GM18505 (cell line): ENCODE results near the gene IGLON5.

Experiments
- ATAC-seq: cut with Tn5 transposase; IDR thresholded peaks from one replicate; pipeline ENCODE4 v1.9.1; 2021; ENCODE audit not compliant: unreplicated experiment
- POLR2A ChIP-seq: IDR thresholded peaks from 4 replicates; pipeline ENCODE4 v1.6.1; 2011; ENCODE audit warnings: borderline replicate concordance; ENCODE audit not compliant: insufficient read depth, insufficient read length; ENCODE audit errors: extremely low read depth

IGLON5 gene

DNA sequence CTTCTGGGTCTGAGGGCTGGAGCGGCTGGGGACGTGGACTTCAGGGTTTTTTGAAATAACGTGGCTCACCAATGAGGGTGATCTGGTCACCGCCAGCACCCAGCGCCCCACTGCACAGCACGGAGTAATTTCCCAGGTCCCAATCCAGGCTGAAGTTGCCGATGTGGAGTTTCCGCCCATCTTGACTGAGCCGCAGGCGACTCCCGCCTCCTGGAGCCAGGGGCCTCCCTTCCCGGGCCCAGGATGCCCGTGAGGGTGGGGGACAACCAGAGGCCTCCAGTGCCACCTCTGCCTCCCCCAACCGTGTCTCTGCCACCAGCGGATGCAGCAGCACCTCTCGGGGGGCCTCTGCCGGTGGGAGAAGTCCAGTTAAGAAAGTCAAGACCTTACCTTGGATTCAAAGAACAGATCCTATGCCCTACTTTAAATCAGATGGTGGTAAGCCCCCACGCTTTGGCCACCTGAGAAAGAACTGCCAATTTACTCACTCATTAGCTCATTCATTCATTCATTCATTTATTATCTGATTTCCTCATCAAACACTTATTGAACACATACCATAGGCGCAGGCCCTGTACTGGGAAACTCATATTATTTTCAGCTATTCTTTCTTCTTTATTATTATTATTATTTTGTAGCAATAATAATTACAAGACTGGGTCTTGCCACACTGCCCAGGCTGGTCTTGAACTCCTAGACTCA is 26.6 kb downstream of the IGLON5 start:
- TF ChIP-seq POLR2A, result no peak

DNA sequence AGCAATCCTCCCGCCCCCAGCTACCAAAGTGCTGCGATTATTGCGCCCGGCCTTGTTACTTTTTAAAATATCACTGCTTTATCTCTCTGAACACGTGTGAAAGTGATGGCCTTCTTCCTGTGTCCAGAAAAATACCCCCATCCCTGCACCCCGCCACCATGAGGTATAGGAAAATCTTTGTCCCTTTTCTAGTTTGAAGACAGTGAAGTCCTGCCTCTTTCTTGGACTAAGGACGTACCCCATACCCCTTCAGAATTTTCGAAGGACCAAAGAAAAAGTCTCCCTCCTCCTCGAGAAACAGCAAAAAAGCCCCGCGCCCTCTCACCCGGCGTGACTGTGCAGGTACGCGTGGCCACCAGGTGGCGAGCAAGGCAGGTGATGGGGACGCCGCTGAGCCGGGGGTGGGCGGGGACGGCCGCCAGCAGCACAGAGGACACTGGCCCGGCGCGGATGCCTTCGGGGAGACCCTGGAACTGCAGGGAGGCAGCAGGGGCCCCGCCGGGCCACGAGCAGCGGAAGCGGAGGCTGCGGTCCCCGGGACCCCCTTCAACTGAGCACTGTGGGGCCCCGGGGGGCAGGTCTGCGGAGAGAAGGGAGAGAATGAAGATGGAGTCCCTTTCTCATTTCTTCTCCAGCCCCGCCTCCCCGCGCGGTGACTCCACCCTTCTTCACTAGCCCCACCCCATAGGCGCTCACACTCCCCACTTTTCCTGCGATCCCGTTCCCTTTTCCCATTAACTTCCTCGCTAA is 27.3 kb downstream of the IGLON5 start:
- peak; percentile 52 for ATAC-seq

More for the DNA sequence above, 26.6 kb downstream of the IGLON5 start:
- no peak for ATAC-seq

DNA sequence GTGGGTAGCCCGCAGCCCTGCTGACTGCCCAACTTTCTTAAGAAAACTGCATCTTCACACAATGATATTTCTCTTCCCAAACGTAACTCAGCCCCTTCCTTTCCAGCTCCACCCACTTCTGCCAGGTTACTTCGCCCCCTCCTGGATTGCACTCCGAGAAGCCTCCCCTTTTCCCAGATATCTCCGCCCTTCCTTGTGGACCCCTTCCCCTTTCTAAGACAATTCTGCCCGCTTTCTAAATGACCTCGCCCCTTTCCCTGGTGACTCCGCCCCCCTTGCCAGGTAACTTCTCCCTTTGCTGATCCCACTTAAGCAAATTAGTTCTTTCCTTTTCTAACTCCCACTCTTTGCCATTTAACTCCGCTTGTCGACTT is 27.9 kb downstream of the IGLON5 start:
- TF ChIP-seq POLR2A, result no peak
- ATAC-seq, result peak; percentile 3

More for the DNA sequence above, 27.3 kb downstream of the IGLON5 start:
- TF ChIP-seq POLR2A, result no peak

DNA sequence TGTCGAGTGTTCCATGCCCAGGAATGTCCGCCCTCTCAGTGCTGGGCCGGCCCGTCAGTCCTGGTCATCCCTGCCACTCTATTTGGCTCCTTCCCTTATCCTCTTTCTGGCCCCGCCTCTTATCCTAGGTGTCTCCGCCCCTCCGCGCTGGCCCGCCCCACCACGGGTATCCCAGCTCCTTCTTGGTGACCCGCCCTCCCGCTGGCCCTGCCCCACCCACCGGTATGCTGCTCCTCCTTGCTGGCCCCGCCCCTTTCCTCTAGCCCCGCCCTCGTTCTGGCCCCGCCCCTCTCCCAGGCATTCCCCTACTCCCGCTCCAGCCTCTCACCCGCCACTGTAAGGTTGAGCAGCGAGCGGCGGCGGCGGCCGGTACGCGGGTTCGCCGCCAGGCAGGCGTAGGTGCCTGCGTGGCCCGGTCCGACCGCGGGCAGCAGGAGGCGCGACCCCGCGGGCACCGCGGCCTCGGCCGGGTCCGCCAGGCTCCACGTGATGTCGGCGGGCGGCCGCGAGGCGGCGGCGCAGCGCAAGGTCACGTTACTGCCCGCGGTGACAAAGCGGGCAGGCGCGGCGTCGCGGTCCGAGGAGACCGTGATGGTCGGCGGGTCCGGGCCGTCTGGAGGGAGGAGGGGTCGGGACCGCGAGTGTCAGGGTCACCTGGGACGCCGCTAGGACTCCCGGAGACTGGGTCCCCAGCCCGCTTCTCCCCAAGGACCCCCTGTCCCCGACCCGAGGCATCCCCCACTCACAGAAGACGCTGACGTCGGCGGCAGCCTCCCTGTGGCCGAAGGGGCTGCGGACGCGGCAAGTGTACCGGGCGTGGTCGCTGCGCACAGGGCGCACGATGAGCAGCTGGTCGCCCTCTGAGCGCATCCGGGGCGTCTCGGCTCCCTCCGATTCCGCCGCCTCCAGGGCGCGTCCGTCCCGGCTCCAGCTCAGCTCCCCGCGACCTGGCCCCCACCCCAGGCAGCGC is 28.5 kb downstream of the IGLON5 start:
- peak; percentile 51 for ATAC-seq
- TF ChIP-seq POLR2A, result peak; percentile 67

DNA sequence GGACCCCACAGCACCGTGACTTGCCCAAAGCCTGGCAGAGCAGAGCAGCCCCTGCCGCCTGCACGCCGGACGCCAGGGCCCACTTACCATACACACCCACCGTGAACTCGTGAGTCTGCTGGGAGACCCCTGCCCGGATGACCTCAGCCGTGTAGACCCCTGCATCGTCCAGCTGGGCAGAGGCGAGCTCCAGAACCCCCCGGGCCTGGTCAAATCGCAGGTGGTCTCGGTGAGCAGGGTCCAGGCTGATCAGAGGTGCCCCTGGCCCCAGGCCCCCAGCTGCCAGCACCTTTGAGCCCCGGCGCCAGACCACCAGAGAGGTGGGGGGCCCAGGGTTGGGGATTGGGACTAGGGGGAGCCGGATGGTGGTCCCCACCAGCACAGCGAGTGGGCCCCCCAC is 29.6 kb downstream of the IGLON5 start:
- no peak for ATAC-seq

DNA sequence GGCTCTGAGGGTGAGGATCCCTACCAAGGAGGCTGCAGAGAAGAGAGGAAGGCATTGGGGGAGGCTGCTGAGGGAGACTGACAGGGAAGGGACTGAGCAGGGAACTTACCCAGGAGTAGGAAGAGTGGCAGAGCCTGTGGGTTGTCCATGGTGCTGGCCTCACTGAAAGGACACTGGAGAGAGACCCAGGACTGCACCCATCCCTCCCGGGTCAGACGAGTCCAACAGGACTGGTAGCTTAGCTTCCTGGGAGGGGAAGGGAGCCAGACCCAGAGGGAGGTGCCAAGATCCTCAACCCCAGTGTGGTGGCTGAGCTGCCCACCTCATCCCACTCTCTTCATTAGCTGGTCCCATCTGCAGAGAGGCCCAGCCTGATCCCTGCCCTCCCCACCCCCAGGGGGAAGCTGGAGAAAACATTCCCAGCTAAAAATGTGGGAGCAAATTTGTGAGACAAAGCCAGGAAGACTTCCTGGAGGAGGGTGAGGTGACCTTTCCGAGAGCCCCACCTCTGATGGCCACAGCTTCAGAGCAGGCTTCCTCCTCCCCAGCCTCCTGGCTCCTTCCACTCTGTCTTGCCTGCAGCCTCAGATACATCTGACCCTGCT is 30.6 kb downstream of the IGLON5 start, which contains the start of gene VSIG10L:
VSIG10L (minus strand) TSS at position 164 of the 605 bp plus-strand sequence; CDS start at position 149, 15 bp downstream.
- no peak for TF ChIP-seq POLR2A
- ATAC-seq, result no peak

More for the DNA sequence above, 29.6 kb downstream of the IGLON5 start:
- TF ChIP-seq POLR2A, result no peak

DNA sequence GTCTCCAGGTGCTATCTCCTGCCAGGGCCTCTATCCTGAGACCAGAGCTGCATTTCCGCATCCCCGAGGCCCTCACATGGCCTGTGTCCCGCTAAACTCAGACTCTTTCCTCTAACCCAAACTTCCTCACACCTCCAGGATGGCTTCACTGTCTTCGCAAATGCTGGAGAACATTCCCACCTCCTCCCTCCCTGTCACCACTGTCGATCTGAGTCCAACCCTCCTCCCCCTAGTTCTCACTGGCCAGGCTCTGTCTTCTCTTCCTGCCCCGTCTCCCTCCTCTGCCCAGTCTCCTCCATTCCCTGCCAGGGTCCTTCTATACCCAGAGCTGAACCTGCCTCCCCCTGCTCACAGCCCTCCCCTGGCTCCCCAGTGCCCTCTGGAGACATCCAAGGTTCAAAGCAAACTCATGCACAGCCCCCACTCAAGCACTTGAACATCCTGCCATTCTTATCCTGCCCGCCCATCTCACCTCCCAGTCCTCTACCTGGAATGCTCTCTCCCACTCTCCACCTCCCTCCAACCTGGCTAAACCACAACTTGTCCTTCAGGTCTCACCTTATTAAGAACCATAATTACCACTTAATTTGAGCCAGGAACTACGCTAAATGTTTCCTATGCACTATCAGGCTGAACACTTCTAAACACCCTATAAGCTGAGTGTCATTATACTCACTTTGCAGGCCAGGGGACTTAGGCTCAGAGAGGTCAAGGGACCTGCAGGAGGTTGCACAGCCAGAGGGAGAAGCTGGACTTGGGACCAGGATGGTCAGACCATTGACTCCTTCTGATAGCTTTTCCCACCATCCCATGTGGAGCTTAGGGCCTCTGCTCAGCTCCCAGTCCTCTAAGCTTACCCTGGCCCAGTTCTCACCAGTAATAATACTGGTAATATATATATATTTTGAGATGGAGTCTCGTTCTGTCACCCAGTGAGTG is 31.5 kb downstream of the IGLON5 start:
- ATAC-seq, result no peak
- TF ChIP-seq POLR2A, result no peak

DNA sequence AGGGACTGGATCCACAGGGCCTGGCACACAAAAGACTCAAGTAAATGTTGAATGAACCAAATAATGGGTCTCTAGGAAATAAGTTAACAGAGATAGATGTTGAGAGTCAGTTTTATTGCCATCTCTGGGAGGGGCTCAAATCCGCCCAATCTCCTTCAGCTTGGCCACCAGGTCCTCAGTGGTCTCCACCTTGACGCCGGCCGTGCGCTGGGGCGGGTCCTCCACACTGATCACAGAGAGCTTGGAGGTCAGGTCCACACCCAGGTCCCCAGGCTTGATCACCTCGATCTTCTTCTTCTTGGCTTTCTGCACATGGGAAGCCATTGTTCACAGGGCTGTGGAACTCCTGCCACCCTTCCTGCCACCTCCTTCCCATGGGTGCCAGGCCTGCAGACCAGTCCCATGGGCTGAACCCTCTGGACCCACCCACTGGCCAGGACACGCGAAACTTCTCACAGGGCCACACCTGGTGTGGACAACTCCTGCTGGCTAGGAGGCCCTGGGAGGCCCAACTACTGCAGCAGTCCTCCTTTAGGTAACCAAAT is 33.7 kb downstream of the IGLON5 start:
- no peak for ATAC-seq
- no peak for TF ChIP-seq POLR2A

DNA sequence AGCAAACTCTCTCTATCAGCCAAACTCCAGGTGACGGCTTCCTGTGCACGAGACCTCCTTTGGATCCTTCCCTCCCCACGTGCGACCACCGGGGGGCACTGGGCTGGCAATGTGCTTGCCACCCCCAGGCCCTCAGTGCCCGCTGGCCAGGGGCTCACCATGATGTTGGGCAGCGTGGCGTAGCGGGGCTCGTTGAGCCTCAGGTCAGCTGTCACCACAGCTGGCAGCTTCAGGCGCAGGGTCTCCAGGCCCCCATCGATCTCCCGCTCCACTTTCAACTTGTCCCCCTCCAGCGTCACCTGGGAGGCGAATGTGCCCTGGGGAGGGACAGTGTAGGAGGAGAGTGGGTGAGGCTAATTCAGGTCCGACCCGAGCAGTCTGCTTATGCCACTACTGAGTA is 35.3 kb downstream of the IGLON5 start:
- ATAC-seq, result no peak
- no peak for TF ChIP-seq POLR2A

DNA sequence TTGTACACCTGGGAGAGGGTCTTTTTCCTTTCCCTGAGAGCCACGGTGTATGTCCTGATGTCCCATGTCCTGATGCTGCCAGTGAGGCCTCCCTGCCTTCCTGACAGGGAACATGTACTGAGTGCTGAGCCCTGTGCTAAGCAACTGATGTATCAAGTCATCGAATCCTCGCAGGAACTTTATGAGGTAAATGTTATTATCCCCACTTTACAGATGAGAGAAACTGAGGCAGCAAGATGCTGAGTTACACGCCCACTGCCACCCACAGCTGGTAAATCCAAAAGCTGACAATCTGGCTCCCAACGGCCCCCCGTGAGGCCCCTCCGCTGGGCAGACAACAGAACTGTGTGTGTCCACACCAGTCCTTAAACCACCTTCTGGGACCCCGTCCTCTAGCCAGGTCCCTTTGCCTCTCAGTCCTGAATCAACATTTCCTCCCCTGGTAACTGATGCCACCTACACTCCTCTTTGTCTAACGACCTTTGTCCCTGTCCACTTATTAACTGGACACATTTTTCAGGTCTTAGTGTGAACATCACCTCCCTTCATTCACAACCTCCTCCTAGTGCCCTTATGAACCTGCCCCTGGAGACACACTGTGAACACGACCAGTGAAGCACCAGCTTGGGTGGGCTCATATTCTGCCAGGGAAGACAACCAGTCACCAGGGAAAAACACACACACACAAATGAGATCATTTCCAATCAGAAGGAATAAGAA is 35.9 kb downstream of the IGLON5 start:
- TF ChIP-seq POLR2A, result no peak

More for the DNA sequence above, 35.9 kb downstream of the IGLON5 start:
- no peak for ATAC-seq
